ENCODE results near the gene USF3. TPM values are rescaled to one million over a fixed set of nuclear protein-coding genes. Genes with fewer than 3 reads are reported as not detected.

USF3 gene
- total RNA-seq, 2 donors from 2014 or later = 14.6 to 19.9 TPM

DNA sequence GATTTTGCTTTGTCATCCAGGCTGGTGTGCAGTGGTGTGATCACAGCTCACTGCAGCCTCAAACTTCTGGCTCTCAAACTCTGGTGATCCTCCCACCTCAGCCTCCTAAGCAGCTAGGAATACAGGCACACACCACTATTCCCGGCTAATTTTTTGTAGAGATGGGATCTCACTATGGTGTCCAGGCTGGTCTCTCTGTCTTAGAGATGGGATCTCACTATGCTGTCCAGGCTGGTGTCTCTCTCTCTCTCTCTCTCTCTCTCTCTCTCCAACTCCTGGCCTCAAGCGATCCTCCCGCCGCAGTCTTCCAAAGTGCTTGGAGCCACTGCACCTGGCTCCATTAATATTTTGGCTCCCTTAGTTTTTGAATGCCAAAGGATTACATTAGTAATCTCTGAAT is 17.7 kb downstream of the USF3 start:
- Mint-ChIP-seq H3K9me3 (no peaks in the 10 kb centered on the region), H3K27me3 (no peaks in the 10 kb centered on the region), H3K27ac (no peak overlapping the region), H3K36me3 (ENCODE audit: low read depth) (peaks cover 39% of the 10 kb centered on the region), H3K4me1 (peaks cover 6% of the 10 kb centered on the region), H3K4me3 (no peak overlapping the region)
- ATAC-seq (replicated peaks) = no peak

DNA sequence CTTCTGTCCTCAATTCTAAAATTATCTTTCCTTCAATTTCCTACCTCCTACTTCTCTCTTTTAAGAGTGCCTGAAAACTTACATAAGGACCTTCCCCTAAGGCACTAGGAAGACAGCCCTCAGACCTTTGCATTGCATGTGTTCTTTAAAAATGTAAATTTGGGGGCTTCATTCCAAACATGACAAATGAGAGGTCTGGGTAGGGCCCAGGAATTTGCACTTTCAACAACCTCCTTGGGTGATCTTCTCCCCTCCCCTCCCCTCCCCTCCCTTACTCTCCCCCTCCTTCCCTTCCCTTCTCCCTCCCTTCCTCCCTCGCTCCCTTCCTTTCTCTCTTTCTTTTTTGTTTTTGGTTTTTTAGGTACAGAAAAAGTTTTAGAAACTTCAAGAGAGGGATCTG is 18.7 kb downstream of the USF3 start:
- no peak overlapping the region for H3K4me3 Mint-ChIP-seq
- ATAC-seq (replicated peaks) = no peak
- H3K27me3 Mint-ChIP-seq = no peaks in the 10 kb centered on the region
- H3K27ac Mint-ChIP-seq = no peak overlapping the region
- H3K4me1 Mint-ChIP-seq = peaks cover 6% of the 10 kb centered on the region
- no peaks in the 10 kb centered on the region for H3K9me3 Mint-ChIP-seq
- peaks cover 48% of the 10 kb centered on the region for H3K36me3 Mint-ChIP-seq (ENCODE audit: low read depth)

DNA sequence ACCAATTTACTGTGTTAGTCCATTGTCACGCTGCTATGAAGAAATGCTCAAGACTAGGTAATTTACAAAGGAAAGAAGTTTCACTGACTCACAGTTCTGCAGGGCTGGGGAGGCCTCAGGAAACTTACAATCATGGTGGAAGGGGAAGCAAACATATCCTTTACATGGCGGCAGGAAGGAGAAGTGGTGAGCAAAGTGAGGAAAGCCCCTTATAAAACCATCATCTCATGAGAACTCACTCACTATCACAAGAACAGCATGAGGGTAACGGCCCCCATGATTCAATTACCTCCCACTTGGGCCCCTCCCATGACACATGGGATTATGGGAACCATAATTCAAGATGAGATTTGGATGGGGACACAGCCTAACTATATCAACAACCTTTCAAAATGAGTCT is 20.2 kb downstream of the USF3 start:
- peaks cover 6% of the 10 kb centered on the region for H3K4me1 Mint-ChIP-seq
- H3K4me3 Mint-ChIP-seq = no peak overlapping the region
- peaks cover 62% of the 10 kb centered on the region for H3K36me3 Mint-ChIP-seq (ENCODE audit: low read depth)
- H3K27me3 Mint-ChIP-seq = no peaks in the 10 kb centered on the region
- ATAC-seq (replicated peaks) = no peak
- peak overlapping the region; percentile 1 for H3K27ac Mint-ChIP-seq
- no peaks in the 10 kb centered on the region for H3K9me3 Mint-ChIP-seq

DNA sequence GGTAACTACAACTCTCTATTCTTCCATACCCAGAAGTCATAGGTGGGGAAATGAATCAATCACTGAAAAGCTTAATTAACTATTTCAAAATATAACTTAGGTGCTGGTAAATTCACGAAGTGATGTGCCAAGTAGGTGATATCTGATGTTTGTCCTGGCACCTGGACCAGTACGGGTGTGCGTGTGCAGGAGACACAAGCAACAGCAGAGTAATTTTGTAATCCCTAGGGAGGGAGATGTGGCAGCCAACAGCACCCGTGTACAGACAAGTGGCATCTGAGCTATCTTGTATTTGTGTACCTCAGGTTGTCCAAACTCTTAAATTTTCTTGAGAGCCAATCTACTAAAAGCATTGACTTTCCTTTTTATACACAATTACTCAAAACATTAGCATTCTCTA is 22.8 kb downstream of the USF3 start:
- no peaks in the 10 kb centered on the region for H3K27me3 Mint-ChIP-seq
- H3K27ac Mint-ChIP-seq = no peak overlapping the region
- H3K9me3 Mint-ChIP-seq = no peaks in the 10 kb centered on the region
- no peak overlapping the region for H3K4me3 Mint-ChIP-seq
- ATAC-seq (replicated peaks) = no peak
- H3K4me1 Mint-ChIP-seq = peaks cover 6% of the 10 kb centered on the region
- peaks cover 80% of the 10 kb centered on the region for H3K36me3 Mint-ChIP-seq (ENCODE audit: low read depth)

DNA sequence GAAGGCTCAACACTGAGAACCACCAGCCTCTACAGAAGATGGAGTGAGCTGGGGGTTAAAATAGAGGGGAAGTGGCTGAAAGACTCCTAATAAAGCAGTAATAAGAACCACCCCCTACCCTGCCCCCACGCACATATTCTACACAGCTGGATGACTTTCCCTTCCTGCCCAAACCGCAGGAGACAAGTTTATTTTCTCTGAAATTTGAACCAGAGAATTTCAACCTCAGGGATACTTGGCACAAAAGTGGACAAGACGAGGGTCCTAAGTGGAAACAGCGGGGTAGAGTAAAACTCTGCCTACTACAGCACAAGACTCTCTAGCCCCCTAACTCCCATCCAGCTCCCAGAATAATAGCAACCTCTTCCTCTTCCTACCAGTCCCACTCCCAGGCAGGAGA is 28.4 kb downstream of the USF3 start:
- peak overlapping the region; percentile 9 for H3K27ac Mint-ChIP-seq
- H3K9me3 Mint-ChIP-seq = no peaks in the 10 kb centered on the region
- H3K27me3 Mint-ChIP-seq = no peaks in the 10 kb centered on the region
- no peak overlapping the region for H3K4me3 Mint-ChIP-seq
- ATAC-seq (replicated peaks) = no peak
- H3K36me3 Mint-ChIP-seq (ENCODE audit: low read depth) = peaks cover 69% of the 10 kb centered on the region
- peaks cover 8% of the 10 kb centered on the region for H3K4me1 Mint-ChIP-seq

DNA sequence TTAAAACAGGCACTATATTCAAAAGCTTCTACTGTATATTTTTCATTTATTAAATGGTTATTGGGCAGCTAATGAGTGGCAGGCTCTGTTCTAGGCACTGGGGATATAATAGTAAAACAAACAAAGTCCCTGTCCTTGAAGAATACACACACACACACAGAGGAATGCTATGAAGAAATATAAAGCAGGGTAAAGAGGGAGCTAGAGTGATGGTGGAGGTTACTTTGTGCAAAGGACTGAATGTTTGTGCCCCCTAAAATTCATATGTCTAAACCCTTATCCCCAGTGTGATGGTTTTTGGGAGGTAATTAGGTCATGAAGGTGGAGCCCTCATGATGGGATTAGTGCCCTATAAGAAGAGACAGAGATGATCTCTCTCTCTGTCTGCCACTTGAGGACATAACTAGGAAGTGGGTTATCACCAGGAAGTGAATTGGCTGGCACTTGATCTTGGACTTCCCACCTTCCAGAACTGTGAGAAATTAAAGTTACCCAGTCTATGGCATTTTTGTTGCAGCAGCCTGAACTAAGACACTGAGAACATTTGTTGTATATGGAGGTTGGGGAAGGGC is 31.8 kb downstream of the USF3 start:
- ATAC-seq (replicated peaks) = no peak
- Mint-ChIP-seq H3K4me3 (no peak overlapping the region), H3K9me3 (no peaks in the 10 kb centered on the region), H3K4me1 (peaks cover 8% of the 10 kb centered on the region), H3K27ac (no peak overlapping the region), H3K36me3 (ENCODE audit: low read depth) (peaks cover 77% of the 10 kb centered on the region), H3K27me3 (no peaks in the 10 kb centered on the region)

DNA sequence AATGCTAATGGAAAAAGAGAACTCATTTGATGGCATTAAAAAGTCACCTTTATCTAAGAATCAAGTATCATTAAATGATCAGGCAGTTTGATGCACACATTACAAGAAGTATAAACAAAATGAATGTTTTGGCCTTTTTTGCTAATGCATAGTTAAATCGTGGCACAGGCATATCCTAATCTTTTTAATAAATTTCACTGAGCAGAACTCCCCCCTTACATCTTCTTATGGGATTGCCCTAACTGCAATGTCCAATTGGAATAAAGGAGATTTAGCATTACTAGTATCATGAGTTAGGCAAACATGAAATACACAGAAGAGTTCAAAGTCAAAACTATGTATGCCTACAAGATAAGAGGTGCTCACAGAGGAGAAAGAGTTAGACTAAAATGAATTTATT is 32.7 kb downstream of the USF3 start:
- Mint-ChIP-seq H3K36me3 (ENCODE audit: low read depth) (peaks cover 77% of the 10 kb centered on the region), H3K27me3 (no peaks in the 10 kb centered on the region), H3K27ac (no peak overlapping the region), H3K9me3 (no peaks in the 10 kb centered on the region), H3K4me3 (no peak overlapping the region), H3K4me1 (peaks cover 8% of the 10 kb centered on the region)
- ATAC-seq (replicated peaks) = no peak

DNA sequence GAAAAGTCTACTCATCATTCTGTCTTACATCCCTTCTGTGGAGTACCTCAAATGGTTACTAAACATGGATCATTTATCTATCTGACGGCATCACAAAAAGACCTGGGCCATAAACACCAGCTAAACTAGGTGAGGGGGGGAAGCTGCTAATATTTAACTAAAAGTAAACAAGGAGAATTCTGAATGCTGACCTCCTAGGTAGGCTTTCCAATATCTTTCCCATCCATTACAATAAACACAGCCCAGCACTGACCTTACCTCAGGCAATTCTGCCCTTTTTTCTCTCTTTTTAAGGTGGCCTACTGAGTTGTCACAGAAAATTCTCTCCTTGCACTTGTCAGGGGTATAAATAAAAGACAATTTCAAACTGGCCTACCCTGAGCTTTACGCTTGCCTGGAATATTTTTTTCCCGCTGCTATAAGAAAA is 33.1 kb downstream of the USF3 start:
- no peak overlapping the region for H3K4me3 Mint-ChIP-seq
- no peak overlapping the region for H3K27ac Mint-ChIP-seq
- no peak for ATAC-seq (replicated peaks)
- no peaks in the 10 kb centered on the region for H3K9me3 Mint-ChIP-seq
- no peaks in the 10 kb centered on the region for H3K27me3 Mint-ChIP-seq
- peaks cover 6% of the 10 kb centered on the region for H3K4me1 Mint-ChIP-seq
- peaks cover 77% of the 10 kb centered on the region for H3K36me3 Mint-ChIP-seq (ENCODE audit: low read depth)

DNA sequence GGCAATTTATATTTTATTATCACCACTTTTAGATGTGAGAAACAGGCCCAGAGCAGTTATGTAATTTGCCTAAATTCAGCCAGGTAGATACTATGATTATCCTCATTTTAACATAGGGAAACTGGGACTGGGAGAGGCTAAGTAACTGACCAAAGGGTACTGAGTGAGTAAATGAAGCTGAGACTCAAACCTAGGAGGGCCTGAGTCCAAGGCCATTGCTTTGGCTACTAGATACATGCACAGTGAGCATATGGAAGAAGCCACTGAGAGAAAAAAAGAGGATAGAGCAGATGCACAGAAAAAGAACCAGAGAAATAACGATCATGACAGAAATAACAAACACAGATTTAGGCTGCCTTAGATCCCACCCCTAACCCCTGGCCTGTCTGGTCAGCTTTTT is 33.6 kb downstream of the USF3 start:
- Mint-ChIP-seq H3K4me1 (peaks cover 4% of the 10 kb centered on the region), H3K4me3 (no peak overlapping the region), H3K36me3 (ENCODE audit: low read depth) (peaks cover 79% of the 10 kb centered on the region), H3K27ac (no peak overlapping the region), H3K27me3 (no peaks in the 10 kb centered on the region), H3K9me3 (no peaks in the 10 kb centered on the region)
- no peak for ATAC-seq (replicated peaks)

DNA sequence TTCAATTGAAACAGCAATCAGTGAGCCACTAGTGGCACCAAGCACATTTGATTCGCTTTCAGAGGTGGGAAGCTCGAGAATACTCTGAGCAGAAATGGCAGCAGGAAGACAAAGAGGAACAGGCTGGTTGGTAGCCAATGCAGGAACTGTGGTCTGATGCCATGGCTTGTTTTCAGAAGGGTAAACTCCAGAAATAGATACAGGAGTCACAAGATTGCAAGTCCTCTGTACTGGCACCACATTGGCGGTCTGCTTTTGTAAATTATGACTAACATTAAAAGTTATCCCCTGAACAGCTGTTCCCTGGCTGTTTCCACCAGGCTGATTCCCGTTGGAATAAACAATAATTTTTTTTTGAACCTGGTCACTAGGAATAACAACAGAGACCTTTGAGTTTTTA is 35.5 kb downstream of the USF3 start:
- Mint-ChIP-seq H3K27me3 (no peaks in the 10 kb centered on the region), H3K27ac (no peak overlapping the region), H3K4me1 (no peaks in the 10 kb centered on the region), H3K36me3 (ENCODE audit: low read depth) (peaks cover 75% of the 10 kb centered on the region), H3K4me3 (no peak overlapping the region), H3K9me3 (no peaks in the 10 kb centered on the region)
- no peak for ATAC-seq (replicated peaks)

DNA sequence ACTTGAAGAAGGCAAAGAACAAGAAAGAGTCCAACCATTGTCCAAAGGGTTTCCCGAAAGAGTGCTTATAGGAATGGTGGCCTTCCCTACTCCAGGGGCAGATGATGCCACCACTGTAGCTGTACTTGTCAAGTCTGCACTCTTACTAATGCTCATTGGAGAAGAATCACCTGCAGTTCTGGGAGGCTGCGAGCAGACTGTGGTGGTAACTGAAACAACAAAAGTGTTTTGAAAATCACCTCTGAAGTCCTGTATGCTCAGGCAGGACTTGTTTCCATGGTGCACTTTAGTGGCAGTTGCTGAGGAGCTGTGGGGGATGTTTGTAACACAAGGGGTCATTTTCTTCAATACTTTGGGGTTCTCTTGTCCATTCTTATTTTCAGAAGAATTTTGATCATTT is 36.0 kb downstream of the USF3 start:
- Mint-ChIP-seq H3K4me1 (no peaks in the 10 kb centered on the region), H3K4me3 (no peak overlapping the region), H3K27me3 (no peaks in the 10 kb centered on the region), H3K36me3 (ENCODE audit: low read depth) (peaks cover 75% of the 10 kb centered on the region), H3K9me3 (no peaks in the 10 kb centered on the region), H3K27ac (no peak overlapping the region)
- no peak for ATAC-seq (replicated peaks)

DNA sequence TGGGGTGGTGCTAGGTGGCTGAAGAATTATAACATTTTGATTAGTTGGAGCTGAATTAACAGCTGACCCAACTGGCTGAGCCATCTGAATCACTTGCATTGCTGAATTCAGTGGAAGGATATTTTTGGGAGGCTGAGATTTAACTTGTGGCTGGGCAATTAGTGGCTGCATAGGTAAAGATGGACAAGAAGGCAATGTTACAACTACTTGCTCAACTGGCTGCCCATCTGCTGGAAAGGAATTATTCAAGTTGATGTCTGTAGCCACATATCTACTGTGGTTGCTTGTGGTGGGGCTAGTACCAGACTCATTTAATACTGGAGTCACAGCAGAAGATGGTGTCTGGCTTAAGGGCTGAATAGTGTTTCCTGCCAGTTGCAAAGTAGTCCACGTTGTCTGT is 36.4 kb downstream of the USF3 start:
- Mint-ChIP-seq H3K9me3 (no peaks in the 10 kb centered on the region), H3K27ac (no peak overlapping the region), H3K4me3 (no peak overlapping the region), H3K27me3 (no peaks in the 10 kb centered on the region), H3K4me1 (no peaks in the 10 kb centered on the region), H3K36me3 (ENCODE audit: low read depth) (peaks cover 72% of the 10 kb centered on the region)
- ATAC-seq (replicated peaks) = no peak

DNA sequence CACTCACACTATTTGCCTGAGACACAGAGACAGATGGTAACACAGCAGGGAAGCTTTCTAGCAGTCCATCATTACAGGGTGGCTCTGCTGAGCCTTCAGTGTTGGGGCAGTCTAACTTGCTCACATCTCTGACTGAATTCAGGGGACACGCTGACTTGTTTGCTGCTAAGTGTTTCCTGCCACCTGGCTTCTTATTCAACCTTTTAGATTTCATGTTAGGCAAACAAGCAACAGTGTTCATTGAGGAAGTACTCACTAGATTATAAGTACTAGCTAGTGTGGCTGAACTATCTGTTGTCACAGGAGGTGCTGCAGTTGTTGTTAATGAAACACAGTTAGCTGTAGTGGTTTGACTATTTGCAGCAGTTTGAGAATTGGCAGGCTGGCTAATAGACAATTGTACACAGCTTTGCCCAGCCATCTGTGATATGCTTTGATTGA is 37.3 kb downstream of the USF3 start:
- Mint-ChIP-seq H3K4me1 (no peaks in the 10 kb centered on the region), H3K27ac (no peak overlapping the region), H3K4me3 (no peak overlapping the region), H3K27me3 (no peaks in the 10 kb centered on the region), H3K36me3 (ENCODE audit: low read depth) (peaks cover 63% of the 10 kb centered on the region), H3K9me3 (no peaks in the 10 kb centered on the region)
- no peak for ATAC-seq (replicated peaks)

DNA sequence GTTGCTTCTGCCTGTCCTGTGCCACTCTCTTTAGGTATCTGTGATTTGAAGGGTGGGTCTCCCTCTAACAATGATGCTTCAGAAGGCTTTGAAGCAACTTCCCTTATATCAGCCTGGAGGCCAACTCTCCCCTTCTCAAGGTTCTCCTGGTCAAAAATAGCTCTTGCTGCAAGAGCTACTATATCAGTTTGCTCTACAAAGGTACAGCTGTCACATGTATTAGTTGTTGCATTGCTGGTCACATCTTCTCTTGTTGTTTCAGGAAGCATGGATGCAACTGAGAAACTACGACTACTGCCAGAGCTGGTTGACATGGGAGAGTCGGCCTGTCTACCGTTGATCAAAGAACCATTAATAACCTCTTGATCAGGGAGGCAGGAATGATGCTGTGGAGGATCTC is 38.3 kb downstream of the USF3 start:
- H3K27me3 Mint-ChIP-seq = no peaks in the 10 kb centered on the region
- H3K4me3 Mint-ChIP-seq = no peak overlapping the region
- no peak for ATAC-seq (replicated peaks)
- H3K9me3 Mint-ChIP-seq = no peaks in the 10 kb centered on the region
- H3K4me1 Mint-ChIP-seq = no peaks in the 10 kb centered on the region
- no peak overlapping the region for H3K27ac Mint-ChIP-seq
- peaks cover 53% of the 10 kb centered on the region for H3K36me3 Mint-ChIP-seq (ENCODE audit: low read depth)

DNA sequence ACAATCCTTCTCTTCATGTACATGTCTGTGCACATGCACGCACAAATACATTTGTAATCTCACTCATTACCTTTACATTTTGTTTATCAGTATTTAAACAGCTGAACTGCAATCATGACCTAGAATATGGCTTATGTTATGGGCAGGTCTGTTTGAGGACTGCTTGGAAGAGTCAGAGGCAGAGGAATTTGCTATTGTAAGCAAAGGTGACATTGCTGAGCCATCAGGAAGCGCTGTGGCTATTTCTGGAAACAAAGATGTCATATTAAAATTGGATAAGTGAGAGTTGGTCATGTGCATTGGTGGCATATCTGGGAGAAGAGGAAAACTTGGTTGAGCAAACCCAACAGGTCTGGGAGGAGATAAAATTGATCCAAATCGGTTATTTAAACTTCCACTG is 41.6 kb downstream of the USF3 start:
- H3K9me3 Mint-ChIP-seq = no peaks in the 10 kb centered on the region
- peaks cover 29% of the 10 kb centered on the region for H3K36me3 Mint-ChIP-seq (ENCODE audit: low read depth)
- no peak for ATAC-seq (replicated peaks)
- H3K27me3 Mint-ChIP-seq = no peaks in the 10 kb centered on the region
- H3K4me1 Mint-ChIP-seq = peaks cover 4% of the 10 kb centered on the region
- H3K27ac Mint-ChIP-seq = no peak overlapping the region
- no peak overlapping the region for H3K4me3 Mint-ChIP-seq

DNA sequence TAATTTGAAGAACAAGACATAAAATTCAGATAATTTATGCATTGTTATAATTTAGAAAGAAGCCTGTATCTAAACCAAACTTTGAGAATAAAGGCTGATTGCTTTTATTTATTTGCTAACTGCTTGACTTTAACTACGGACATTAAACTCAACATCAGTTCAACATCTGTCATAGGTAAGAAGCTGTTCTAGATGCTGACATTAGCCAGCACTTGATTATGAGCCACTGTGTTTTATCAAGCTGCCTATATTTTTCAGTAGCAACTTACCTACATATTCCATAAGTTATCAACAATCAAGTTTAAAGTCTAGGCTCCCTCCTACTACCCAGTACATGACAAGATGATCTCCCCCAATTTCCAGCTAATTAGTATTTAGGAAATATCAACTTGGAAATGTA is 42.1 kb downstream of the USF3 start:
- Mint-ChIP-seq H3K27ac (no peak overlapping the region), H3K9me3 (no peaks in the 10 kb centered on the region), H3K36me3 (ENCODE audit: low read depth) (peaks cover 24% of the 10 kb centered on the region), H3K27me3 (no peaks in the 10 kb centered on the region), H3K4me1 (peaks cover 4% of the 10 kb centered on the region), H3K4me3 (no peak overlapping the region)
- ATAC-seq (replicated peaks) = no peak

Data from activated T-helper 17 cell treated with anti-CD3 and anti-CD28 coated beads, Interleukin-2, amount 50 U/mL, for 72 hours (primary cell).